ENCODE results near the gene OASL.

The OASL gene

GRCh38 chr12:121011820-121012219, 27.2 kb downstream of the OASL start:
- Histone ChIP-seq H3K36me3 (peaks cover 41% of the 10 kb centered on the region), H3K4me1 (no peaks in the 10 kb centered on the region), H3K9me3 (no peaks in the 10 kb centered on the region), H3K4me3 (ENCODE audit: low read depth, low read length) (no peak overlapping the region), H3K27me3 (no peaks in the 10 kb centered on the region)
- no peak for TF ChIP-seq CTCF (IDR thresholded peaks at IDR 0.05; ENCODE audit: low read depth, low read length)
- no peak for DNase-seq

- Histone ChIP-seq H3K9me3 (no peaks in the 10 kb centered on the region), H3K36me3 (peaks cover 41% of the 10 kb centered on the region), H3K27me3 (no peaks in the 10 kb centered on the region), H3K4me3 (ENCODE audit: low read depth, low read length) (no peak overlapping the region), H3K4me1 (no peaks in the 10 kb centered on the region)
- no peak for TF ChIP-seq CTCF (IDR thresholded peaks at IDR 0.05; ENCODE audit: low read depth, low read length)
- DNase-seq: no peak
These were observed 28.2 kb downstream of the OASL start for GRCh38 chr12:121010860-121011259.

DNA sequence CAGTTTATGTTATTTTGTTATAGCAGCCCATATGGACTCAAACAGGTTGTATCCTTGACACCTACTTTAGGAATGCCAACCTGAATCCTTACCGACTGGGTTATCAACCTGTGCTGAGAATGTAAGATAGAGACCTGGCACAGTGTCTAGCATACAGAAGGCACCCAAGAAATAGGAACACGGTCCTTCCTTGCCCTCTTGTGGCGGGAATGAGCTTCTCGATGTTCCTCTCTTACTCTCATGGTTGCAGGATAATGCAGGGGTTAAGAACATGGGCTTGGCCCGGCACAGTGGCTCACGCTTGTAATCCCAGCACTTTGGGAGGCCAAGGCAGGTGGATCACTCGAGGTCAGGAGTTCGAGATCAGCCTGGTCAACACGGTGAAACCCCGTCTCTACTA, 29.3 kb downstream of the OASL start:
- no peak overlapping the region for H3K4me3 ChIP-seq (ENCODE audit: low read depth, low read length)
- DNase-seq: peak; percentile 51
- peak; percentile 69 for TF ChIP-seq CTCF (IDR thresholded peaks at IDR 0.05; ENCODE audit: low read depth, low read length)
- H3K27me3 ChIP-seq: no peaks in the 10 kb centered on the region
- no peaks in the 10 kb centered on the region for H3K9me3 ChIP-seq
- H3K4me1 ChIP-seq: no peaks in the 10 kb centered on the region
- peaks cover 47% of the 10 kb centered on the region for H3K36me3 ChIP-seq

DNA sequence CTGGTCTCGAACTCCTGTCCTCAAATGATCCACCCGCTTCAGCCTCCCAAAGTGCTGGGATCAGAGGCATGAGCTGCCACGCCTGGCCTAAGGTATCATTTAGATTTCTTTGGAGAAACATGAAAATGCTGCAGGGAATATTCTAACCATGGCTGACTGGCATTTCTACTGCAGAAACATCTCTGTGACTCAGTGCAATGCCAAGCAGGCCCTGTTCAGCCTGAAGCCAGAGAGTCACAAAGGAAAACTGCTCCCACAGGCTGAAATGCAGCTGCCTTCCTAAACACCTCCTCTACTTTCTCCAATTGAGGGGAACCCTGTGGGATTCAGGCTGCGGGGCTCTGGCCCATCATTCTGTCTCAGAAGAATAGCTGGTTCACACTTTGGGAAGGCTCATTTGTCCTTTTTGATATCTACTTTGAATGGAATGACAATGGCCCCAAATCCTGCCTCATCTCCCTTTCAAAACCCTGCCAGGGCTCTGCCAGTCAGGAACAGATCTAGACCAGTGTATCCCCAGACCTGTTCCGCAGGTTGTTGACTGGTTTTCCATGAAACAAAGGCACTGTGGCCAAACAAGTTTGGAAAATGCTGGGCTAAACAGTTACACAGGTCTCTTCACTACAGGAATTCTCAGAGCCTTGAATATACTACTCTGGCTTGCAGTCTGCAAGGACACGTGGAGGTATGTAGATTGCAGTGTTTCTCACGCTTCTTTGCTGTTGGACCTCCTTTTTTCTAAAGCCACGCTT, 30.5 kb downstream of the OASL start:
- Histone ChIP-seq H3K36me3 (peaks cover 60% of the 10 kb centered on the region), H3K4me3 (ENCODE audit: low read depth, low read length) (no peak overlapping the region), H3K9me3 (no peaks in the 10 kb centered on the region), H3K4me1 (no peaks in the 10 kb centered on the region), H3K27me3 (no peaks in the 10 kb centered on the region)
- TF ChIP-seq CTCF (IDR thresholded peaks at IDR 0.05; ENCODE audit: low read depth, low read length): no peak
- no peak for DNase-seq

DNA sequence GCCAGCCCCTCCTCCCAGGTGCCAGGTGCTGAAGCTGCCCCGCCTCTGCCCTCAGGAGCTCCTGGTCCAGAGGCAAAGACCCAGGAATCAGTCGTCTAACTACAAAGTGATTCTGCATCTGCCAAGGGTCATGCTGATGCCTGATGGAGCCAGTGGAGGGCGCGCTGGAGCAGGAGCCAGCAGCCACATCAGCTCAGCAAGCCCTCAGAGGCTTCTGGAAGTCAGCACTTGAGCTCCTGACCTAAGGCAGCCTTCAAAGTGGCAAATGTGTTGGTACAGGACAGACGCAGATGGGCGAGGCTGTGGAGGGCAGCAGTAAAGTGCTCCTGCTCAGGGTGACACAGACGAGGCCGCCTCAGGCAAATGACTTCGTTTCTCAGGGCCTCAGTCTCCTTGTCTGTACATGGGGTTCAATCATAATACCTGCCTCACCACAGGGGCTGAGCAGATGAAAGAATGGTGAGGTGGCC, 33.7 kb downstream of the OASL start:
- Histone ChIP-seq H3K4me3 (ENCODE audit: low read depth, low read length) (no peak overlapping the region), H3K27me3 (no peaks in the 10 kb centered on the region), H3K9me3 (no peaks in the 10 kb centered on the region), H3K4me1 (no peaks in the 10 kb centered on the region), H3K36me3 (peaks cover 59% of the 10 kb centered on the region)
- peak; percentile 72 for TF ChIP-seq CTCF (IDR thresholded peaks at IDR 0.05; ENCODE audit: low read depth, low read length)
- peak; percentile 58 for DNase-seq

DNA sequence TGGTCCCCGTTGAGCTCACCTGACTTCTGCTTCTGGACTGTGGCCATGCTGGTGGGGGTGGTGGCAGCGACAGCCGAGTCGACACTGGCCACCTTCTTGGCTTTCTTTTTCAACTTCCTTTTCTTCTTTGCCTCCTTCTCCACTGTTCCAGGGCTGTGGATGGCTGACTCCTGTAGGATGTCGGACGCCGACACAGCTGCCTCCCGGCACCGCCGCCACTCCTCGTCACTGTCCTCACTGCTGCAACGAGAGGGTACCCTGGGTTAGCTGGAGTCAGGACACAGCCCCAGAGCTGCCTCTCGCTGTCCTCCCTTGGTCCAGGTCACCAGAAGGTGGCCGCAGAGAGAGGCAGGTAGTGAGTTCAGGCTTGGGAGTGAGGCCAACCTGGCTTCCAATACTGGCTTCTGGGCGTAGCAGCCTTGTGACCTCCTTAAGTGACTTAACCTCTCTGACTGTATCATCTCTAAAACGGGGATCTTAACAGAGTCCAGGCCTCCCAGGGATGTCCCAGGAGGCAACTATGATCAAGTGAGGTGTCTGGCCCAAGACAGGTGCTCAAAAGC, 34.7 kb downstream of the OASL start:
- H3K36me3 ChIP-seq: peaks cover 48% of the 10 kb centered on the region
- H3K27me3 ChIP-seq: no peaks in the 10 kb centered on the region
- no peaks in the 10 kb centered on the region for H3K4me1 ChIP-seq
- DNase-seq: no peak
- TF ChIP-seq CTCF (IDR thresholded peaks at IDR 0.05; ENCODE audit: low read depth, low read length): no peak
- no peak overlapping the region for H3K4me3 ChIP-seq (ENCODE audit: low read depth, low read length)
- H3K9me3 ChIP-seq: no peaks in the 10 kb centered on the region

Data from BE2C (cell line).